ENCODE data around the gene PITPNM1.
A peak's percentile ranks its signal among the peaks of the same experiment; 100 is the strongest.

The PITPNM1 gene

DNA sequence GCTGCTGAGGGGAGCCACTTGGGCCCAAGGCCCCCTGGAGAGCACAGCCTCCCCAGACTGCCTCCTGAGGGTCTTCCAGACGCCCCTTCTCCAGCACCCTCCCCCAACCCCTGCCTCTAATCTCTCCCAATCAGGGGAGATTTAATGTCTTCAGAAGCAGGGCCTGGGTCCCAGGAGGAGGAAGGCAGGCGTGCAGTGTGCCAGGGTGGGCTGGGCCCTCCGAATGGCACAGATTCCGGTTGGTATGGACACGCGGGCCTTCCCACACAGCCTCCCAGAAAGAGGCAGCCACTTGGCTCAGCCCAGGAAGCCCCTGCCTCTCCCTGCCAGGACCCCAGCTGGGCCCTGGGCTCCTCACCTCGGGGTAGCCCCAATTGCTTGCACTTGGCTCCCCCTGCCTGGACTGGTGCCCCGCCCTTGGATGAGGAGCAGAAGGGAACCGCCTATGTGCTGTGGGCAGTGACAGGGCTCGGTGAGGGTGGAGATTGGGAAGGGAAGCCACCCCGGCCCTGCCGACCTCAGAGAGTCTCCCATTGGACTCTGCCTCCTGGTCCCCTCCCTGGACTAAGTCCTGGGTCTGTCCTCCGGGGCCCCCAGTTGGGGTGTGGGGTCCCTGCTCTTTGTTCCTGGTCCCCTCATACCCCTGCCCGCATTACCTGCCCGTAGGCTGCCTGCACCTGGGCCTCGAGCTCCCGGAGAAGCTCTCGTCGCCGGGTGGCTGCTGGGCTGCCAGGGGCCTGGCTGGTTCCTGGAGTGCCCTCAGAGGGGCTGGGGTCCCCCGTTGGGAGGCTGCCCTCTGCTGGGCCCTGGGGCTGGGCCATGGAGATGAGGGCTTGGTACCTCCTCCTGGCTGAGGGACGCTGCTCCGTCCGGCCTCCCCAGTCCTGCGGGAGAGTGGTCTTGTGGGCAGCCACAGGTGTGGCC is 18.7 kb upstream of the PITPNM1 start:
- Histone ChIP-seq H3K4me1 (ENCODE audit: insufficient read depth, insufficient read length) (peaks cover 8% of the 10 kb centered on the region), H3K36me3 (ENCODE audit: insufficient read depth, insufficient read length, low read length) (no peaks in the 10 kb centered on the region), H3K9ac (ENCODE audit: insufficient read length, low read depth) (peak overlapping the region; percentile 29), H3K9me3 (ENCODE audit: insufficient read depth, low read length) (no peaks in the 10 kb centered on the region), H3K27me3 (ENCODE audit: insufficient read depth, insufficient read length) (peaks cover 8% of the 10 kb centered on the region), H3K4me3 (ENCODE audit: insufficient read length, low read depth) (no peak overlapping the region)
- TF ChIP-seq YY1 (IDR thresholded peaks at IDR 0.05; ENCODE audit: insufficient read depth, insufficient read length) (no peak), SUZ12 (IDR thresholded peaks at IDR 0.05; ENCODE audit: extremely low read depth, insufficient read depth, insufficient read length) (no peak), ZNF274 (IDR thresholded peaks at IDR 0.05; ENCODE audit: low read depth, low read length) (no peak)
- no peak for DNase-seq (ENCODE audit: low read depth, low spot score)

DNA sequence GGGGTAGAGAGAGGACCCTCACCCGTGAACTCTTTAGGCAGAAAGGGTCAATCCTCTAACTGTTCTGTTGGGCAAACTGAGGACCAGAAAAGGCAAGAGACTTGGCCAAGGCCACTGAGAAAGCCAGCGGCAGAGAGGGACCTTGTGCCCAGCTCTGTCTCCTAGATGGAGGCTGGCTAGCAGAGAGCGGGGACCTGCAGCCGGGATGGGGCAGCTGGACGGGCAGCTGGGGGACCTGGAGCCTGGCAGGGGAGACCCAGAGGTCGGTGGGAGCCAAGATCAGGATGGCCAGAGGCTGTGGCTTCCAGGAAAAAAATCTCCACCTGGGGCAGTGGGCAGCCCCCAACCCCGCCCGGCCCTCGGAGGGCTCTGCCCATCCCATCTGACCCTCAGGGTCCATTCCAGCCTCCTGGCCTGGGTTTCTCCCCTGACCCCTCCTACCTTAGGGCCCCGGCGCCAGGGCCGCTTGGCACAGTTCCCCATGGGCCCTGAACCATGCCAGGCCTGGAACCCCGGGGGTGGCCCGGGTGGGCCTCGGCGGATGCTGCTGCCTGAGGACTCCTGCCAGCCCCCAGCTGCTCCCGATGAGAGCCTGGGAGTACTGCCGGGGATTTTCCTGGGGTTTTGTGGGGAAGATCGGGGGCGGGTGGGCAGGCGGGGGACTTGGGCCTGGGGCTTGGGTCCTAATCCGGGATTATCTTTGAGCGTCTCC is 17.8 kb upstream of the PITPNM1 start, which contains the start of gene CABP2:
TSS of gene CABP2 (minus strand) at position 603 of the 712 bp plus-strand sequence. CDS start at position 483, 120 bp downstream.
- no peaks in the 10 kb centered on the region for H3K36me3 ChIP-seq (ENCODE audit: insufficient read depth, insufficient read length, low read length)
- DNase-seq (ENCODE audit: low read depth, low spot score) = no peak
- H3K27me3 ChIP-seq (ENCODE audit: insufficient read depth, insufficient read length) = peaks cover 8% of the 10 kb centered on the region
- TF ChIP-seq ZNF274 (IDR thresholded peaks at IDR 0.05; ENCODE audit: low read depth, low read length) (no peak), YY1 (IDR thresholded peaks at IDR 0.05; ENCODE audit: insufficient read depth, insufficient read length) (no peak), SUZ12 (IDR thresholded peaks at IDR 0.05; ENCODE audit: extremely low read depth, insufficient read depth, insufficient read length) (no peak)
- peak within 1 kb of the TSS; percentile 29 for H3K9ac ChIP-seq (ENCODE audit: insufficient read length, low read depth)
- peaks cover 8% of the 10 kb centered on the region for H3K4me1 ChIP-seq (ENCODE audit: insufficient read depth, insufficient read length)
- H3K4me3 ChIP-seq (ENCODE audit: insufficient read length, low read depth) = no peak within 1 kb of the TSS
- no peaks in the 10 kb centered on the region for H3K9me3 ChIP-seq (ENCODE audit: insufficient read depth, low read length)

DNA sequence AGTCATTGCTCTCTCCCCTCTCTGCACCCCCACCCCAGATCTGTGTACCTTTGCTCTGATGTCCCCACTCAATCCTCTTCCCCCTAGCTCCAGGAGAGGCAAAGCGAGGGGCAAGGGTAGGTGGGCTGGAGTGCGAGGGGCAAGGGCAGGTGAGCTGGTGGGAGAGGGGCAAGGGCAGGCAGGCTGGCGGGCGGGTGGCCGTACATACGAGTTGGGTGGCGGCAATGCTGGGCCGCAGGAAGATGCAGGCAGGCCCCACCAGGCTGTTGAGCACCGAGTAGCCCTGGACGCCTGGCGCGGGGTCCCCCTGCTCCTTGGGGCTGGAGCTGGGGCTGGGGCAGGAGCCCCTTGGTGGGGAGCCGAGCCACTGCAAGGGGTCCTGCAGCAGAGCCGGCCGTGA is 17.2 kb upstream of the PITPNM1 start:
- TF ChIP-seq ZNF274 (IDR thresholded peaks at IDR 0.05; ENCODE audit: low read depth, low read length) (no peak), SUZ12 (IDR thresholded peaks at IDR 0.05; ENCODE audit: extremely low read depth, insufficient read depth, insufficient read length) (no peak), YY1 (IDR thresholded peaks at IDR 0.05; ENCODE audit: insufficient read depth, insufficient read length) (no peak)
- Histone ChIP-seq H3K9me3 (ENCODE audit: insufficient read depth, low read length) (no peaks in the 10 kb centered on the region), H3K9ac (ENCODE audit: insufficient read length, low read depth) (no peak overlapping the region), H3K4me1 (ENCODE audit: insufficient read depth, insufficient read length) (peaks cover 8% of the 10 kb centered on the region), H3K4me3 (ENCODE audit: insufficient read length, low read depth) (no peak overlapping the region), H3K36me3 (ENCODE audit: insufficient read depth, insufficient read length, low read length) (no peaks in the 10 kb centered on the region), H3K27me3 (ENCODE audit: insufficient read depth, insufficient read length) (peaks cover 8% of the 10 kb centered on the region)
- no peak for DNase-seq (ENCODE audit: low read depth, low spot score)

DNA sequence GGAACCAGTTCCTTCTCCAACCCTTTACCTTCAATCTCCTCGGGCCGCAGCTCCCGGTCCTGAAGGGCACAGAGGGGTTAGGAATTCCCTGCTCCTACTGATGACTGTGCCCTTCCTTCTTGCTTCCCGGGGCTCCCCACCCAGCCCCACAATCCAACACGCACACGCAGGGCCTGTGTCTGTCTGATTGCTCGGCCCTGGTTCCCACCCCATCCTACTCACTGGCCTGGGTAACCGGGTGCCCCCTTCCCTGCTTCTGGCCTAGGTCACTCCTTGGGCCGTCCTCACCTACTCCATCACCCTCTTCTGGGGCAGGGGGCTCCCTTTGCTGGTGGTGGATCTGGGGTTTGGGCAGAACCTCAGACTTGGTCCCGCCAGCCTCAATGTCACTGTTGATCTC is 16.8 kb upstream of the PITPNM1 start:
- Histone ChIP-seq H3K9me3 (ENCODE audit: insufficient read depth, low read length) (no peaks in the 10 kb centered on the region), H3K4me1 (ENCODE audit: insufficient read depth, insufficient read length) (peaks cover 8% of the 10 kb centered on the region), H3K36me3 (ENCODE audit: insufficient read depth, insufficient read length, low read length) (no peaks in the 10 kb centered on the region), H3K4me3 (ENCODE audit: insufficient read length, low read depth) (no peak overlapping the region), H3K27me3 (ENCODE audit: insufficient read depth, insufficient read length) (peaks cover 8% of the 10 kb centered on the region), H3K9ac (ENCODE audit: insufficient read length, low read depth) (no peak overlapping the region)
- DNase-seq (ENCODE audit: low read depth, low spot score) = no peak
- TF ChIP-seq YY1 (IDR thresholded peaks at IDR 0.05; ENCODE audit: insufficient read depth, insufficient read length) = no peak
- no peak for TF ChIP-seq ZNF274 (IDR thresholded peaks at IDR 0.05; ENCODE audit: low read depth, low read length)
- TF ChIP-seq SUZ12 (IDR thresholded peaks at IDR 0.05; ENCODE audit: extremely low read depth, insufficient read depth, insufficient read length) = no peak

DNA sequence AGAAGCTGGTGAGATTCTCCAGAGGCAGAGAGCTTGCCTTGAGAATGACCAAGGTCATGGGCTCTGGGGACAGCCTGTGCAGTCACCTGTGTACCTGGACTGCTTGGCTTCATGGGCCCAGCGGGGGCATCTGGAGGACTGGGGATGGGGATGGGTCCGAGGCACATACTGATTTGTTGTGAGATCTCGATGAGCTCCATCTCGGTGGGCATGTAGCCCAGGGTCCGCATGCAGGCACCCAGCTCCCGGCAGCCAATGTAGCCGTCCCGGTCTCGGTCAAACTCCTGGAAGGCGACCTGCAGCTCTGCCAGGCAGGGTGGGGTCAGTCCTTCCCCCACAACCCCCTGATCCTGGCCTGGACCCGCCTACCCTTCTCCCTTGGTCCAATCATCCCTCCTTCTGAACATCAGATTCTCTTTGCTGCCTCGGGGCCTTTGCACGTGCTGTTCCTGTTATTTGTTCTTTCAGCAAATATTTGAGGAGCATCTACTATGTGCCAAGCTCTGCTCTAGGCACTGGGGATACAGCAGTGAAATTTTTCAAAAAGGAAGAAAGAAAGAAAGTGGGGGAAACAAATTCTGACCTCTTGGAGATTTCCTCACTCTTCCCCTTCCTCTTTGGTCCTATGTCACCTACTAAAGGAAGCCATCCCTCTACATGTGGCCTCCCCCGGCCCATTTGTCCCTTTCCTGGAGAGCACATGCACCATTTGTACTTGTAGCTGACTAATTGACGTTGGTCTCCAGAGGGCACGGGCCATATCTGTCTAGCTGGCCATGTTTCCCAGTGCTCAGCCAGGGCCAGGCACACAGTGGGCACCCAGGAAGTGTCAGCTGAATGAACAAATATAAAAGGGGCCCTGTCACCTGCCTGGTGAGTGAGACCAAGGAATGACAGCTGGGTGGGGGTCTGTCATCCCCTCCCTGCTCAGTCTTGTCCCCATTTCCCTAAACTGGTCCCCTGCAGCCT is 16.0 kb upstream of the PITPNM1 start:
- no peak overlapping the region for H3K9ac ChIP-seq (ENCODE audit: insufficient read length, low read depth)
- no peak overlapping the region for H3K4me3 ChIP-seq (ENCODE audit: insufficient read length, low read depth)
- peaks cover 8% of the 10 kb centered on the region for H3K27me3 ChIP-seq (ENCODE audit: insufficient read depth, insufficient read length)
- TF ChIP-seq SUZ12 (IDR thresholded peaks at IDR 0.05; ENCODE audit: extremely low read depth, insufficient read depth, insufficient read length) = no peak
- no peaks in the 10 kb centered on the region for H3K36me3 ChIP-seq (ENCODE audit: insufficient read depth, insufficient read length, low read length)
- H3K4me1 ChIP-seq (ENCODE audit: insufficient read depth, insufficient read length) = peaks cover 8% of the 10 kb centered on the region
- no peaks in the 10 kb centered on the region for H3K9me3 ChIP-seq (ENCODE audit: insufficient read depth, low read length)
- no peak for DNase-seq (ENCODE audit: low read depth, low spot score)

DNA sequence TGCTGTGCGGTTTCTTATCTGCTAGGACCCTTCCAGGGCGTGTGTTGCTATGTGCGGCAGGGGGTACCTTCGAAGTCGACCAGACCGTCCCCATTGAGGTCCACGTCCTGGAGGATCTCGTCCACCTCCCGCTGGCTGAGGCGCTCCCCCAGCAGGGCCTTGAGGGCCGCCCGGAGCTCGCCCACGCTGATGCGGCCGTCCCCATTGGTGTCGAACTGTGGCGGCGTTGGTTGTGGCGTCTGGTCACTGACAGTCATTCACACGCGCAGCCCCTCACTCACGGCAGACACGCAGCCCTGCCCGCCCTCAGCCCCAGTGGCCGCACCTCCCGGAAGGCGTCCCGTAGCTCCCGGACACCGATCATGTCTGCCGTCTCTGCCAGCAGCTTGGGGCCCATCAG is 14.6 kb upstream of the PITPNM1 start:
- H3K9me3 ChIP-seq (ENCODE audit: insufficient read depth, low read length) = no peaks in the 10 kb centered on the region
- H3K9ac ChIP-seq (ENCODE audit: insufficient read length, low read depth) = no peak overlapping the region
- TF ChIP-seq ZNF274 (IDR thresholded peaks at IDR 0.05; ENCODE audit: low read depth, low read length) (no peak), YY1 (IDR thresholded peaks at IDR 0.05; ENCODE audit: insufficient read depth, insufficient read length) (no peak), SUZ12 (IDR thresholded peaks at IDR 0.05; ENCODE audit: extremely low read depth, insufficient read depth, insufficient read length) (no peak)
- H3K36me3 ChIP-seq (ENCODE audit: insufficient read depth, insufficient read length, low read length) = no peaks in the 10 kb centered on the region
- peaks cover 8% of the 10 kb centered on the region for H3K27me3 ChIP-seq (ENCODE audit: insufficient read depth, insufficient read length)
- no peak overlapping the region for H3K4me3 ChIP-seq (ENCODE audit: insufficient read length, low read depth)
- H3K4me1 ChIP-seq (ENCODE audit: insufficient read depth, insufficient read length) = peaks cover 8% of the 10 kb centered on the region
- no peak for DNase-seq (ENCODE audit: low read depth, low spot score)

All from NT2/D1 (cell line).